Measurements from ENCODE around the gene RHOBTB1.

DNA sequence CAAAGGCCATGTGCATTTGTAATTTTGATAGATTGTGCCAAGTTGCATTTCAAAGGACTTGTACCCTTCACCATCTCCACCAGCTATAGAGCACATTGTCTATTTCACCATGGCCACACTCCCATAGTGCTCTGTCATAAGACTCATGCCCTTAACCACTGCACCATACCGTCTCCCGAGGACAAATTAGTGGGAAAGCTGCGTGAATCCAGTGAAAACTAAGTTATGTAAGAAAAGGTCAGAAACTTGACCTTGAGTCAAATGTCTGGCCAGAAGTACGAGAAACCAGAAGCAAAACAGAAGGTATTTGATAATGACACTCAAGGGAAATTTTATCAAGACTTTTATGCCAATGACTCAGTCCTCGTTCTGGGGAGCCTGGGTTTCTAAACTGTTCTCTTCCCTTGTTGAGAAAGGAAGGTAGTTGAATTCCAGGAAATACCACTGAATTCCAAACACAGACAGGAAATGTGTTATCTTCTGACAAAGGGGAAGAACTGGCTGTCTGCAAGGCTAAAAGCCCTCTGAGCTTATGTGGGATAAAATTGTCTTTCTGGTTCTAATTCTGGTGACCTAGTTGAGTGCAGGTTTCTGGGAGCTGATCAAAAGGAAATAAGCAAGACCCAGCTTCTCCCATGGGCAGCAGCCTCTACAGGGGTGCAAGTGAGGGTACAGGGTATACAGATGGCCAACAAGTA lies 116.0 kb downstream of the RHOBTB1 start:
- TF ChIP-seq, protein P1, sequence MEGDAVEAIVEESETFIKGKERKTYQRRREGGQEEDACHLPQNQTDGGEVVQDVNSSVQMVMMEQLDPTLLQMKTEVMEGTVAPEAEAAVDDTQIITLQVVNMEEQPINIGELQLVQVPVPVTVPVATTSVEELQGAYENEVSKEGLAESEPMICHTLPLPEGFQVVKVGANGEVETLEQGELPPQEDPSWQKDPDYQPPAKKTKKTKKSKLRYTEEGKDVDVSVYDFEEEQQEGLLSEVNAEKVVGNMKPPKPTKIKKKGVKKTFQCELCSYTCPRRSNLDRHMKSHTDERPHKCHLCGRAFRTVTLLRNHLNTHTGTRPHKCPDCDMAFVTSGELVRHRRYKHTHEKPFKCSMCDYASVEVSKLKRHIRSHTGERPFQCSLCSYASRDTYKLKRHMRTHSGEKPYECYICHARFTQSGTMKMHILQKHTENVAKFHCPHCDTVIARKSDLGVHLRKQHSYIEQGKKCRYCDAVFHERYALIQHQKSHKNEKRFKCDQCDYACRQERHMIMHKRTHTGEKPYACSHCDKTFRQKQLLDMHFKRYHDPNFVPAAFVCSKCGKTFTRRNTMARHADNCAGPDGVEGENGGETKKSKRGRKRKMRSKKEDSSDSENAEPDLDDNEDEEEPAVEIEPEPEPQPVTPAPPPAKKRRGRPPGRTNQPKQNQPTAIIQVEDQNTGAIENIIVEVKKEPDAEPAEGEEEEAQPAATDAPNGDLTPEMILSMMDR (IDR thresholded peaks at IDR 0.05; ENCODE audit: low read length) = no peak
- no peak for TF ChIP-seq EZH2 (IDR thresholded peaks at IDR 0.05; ENCODE audit: borderline replicate concordance, low read length)

Measured in OCI-LY1 (cell line).